HG03342 (cell line): ENCODE measurements around the gene IFNA13.
A peak's percentile ranks its signal among the peaks of the same experiment; 100 is the strongest.
"Not testable (repeated sequence)": the region's sequence is repeated elsewhere in the genome, so short reads cannot be mapped to it uniquely, and the experiment has no call there.

Experiments
- ATAC-seq: cut with Tn5 transposase; IDR thresholded peaks from one replicate; pipeline ENCODE4 v1.9.1; 2021; ENCODE audit warnings: mild to moderate bottlenecking, moderate library complexity; ENCODE audit not compliant: unreplicated experiment

Gene IFNA13

DNA sequence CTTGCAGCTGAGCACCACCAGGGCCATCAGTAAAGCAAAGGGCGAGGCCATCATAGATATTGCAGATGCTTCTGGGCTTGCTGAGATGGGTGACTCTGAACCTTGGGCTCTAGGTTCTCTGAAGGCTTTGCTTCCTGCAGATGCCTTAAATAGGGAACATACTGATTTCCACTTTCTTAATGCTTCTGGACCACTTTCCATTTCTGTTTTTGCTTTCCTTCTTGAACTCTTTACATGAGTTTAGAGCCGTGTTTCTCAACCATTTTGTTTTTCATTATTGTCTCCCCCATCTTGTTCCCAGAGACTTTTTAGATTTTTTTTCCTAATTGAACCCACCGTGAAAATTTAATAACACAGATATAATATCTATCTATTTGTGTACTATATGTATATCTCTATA is at the start of gene IFNA13:
TSS of gene IFNA13 (minus strand) at position 101 of the 400 bp plus-strand sequence. CDS start at position 54, 47 bp downstream.
- ATAC-seq: no peak

GRCh38 chr9:21415493-21416267 is 47.8 kb upstream of the IFNA13 start:
- ATAC-seq: no peak

- no peak for ATAC-seq
Observed at GRCh38 chr9:21414220-21414940, 46.5 kb upstream of the IFNA13 start.

DNA sequence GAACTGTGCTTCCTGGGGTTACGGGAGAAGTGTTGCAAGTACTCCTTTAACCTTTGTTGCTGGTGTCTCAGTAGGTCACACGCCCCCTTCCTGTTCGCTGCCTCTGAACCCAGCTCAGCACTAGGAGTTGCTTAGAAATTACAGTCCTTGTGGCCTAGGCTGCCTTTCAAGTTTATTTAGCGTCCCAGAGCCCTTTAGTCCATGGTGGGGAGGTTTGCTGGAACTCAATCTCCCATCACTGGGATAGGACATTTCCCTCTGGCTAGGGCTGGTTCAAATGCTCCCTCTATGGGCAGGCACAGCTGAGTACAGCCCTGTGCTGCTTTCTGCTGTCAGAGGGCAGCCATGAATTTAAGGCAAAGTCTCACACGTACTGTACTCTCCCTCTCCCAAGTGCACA is 45.8 kb upstream of the IFNA13 start:
- ATAC-seq: no peak

GRCh38 chr9:21413151-21413550 is 45.3 kb upstream of the IFNA13 start:
- no peak for ATAC-seq

DNA sequence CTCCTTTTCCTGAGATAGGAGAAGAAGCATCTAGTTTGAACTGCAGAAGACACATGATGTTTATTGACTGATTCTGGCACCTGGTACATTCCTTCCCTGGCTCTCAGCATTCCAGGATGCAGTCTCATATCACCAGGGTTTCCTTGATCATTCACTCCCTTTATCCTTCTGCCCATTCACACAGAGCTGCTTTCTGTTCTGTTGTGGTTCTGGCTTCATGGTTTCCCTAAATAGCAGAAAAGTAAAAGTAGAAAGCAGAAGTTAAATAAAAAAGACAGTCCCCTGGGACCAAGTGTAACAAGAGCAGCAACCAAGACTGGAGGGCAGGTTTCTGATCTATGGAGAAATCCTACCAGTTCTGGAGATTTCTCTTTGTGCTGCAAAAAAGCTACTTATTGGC is 44.2 kb upstream of the IFNA13 start:
- peak; percentile 77 for ATAC-seq

DNA sequence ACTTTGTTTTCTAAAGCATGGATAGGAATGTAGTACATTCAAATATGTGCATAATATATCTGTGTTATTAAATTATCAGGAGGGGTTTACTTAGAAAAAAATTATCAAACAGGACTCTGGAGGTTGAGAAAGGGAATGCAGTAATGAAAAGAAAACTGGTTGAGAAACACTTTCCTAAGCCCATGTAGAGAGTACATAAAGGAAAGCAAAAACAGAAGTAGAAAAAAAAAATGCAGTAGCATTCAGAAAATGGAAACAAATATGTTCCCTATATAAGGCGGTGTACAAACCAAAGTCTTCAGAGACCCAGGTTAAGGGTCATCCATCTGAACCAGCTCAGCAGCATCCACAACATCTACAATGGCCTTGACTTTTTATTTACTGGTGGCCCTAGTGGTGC is 41.0 kb upstream of the IFNA13 start, which contains the start of gene IFNA8:
TSS of gene IFNA8 (plus strand) at position 301 of the 400 bp plus-strand sequence. CDS start at position 361, 60 bp downstream.
- ATAC-seq: no peak

GRCh38 chr9:21404146-21404545 is 36.3 kb upstream of the IFNA13 start:
- no peak for ATAC-seq

GRCh38 chr9:21402386-21403251 is 34.8 kb upstream of the IFNA13 start:
- ATAC-seq: peak; percentile 62

DNA sequence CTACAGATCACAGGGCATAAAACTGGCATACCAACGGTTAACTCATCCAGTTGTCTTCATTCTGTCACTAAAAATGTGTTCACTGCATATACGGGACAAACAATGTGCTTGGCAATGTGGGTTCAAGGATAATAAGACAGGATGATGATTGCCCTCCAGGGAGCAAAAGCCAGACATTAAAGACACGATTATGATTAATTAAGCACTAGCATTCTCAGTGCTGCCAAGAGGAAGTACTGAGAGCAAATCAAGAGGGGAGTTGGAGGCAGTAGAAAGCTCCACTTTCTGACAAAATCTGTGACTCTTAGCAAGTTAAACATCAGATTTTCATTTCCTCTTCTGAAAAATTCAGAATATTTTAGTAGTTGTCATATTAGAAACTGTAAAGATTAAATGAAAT is 32.1 kb upstream of the IFNA13 start:
- ATAC-seq: no peak

GRCh38 chr9:21398955-21399489 is 31.2 kb upstream of the IFNA13 start:
- ATAC-seq: no peak

DNA sequence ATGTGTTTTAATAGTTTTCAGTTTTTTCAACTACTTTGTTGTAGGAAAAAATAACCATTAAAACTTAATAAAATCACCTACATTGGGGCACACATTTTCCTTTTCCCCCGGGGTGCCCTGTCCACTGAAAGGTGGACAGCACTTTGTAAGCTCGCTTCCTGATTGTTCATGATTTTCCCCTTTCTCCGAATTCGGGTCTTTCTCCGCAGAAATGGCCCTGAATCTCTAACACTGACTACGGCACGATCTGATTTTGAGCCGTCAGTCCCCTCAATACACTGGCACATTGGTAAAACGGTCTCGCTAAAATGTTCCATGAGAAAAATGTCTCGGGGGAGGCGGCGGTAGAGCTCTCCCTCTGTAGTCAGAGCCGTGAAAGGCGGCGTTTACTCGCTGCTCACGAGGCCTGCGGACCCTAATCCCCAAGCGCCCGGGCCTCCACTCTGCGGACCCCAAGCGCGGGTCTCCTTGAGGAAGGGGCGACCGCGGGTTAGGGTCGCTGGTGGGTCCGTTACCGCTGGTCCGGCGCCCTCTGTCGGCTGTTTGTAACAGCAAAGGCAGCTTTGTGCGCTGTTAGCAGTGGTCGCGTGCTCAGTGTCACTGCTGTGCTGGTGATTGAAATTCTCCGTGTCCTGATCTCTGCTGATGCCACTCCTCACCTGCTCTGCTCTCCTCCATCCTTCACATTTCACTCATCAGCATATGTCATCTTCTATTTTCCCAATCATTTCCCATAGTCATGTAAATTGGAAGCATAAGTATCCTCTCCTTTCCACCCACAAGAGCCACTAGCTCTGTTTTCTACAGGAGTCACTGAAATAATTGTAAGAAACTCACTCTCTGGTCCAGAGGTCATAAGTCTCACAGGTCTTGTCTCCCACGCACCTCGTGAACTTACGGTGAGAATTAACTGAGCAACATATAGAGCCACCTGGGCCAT is 28.2 kb upstream of the IFNA13 start:
- peak; percentile 64 for ATAC-seq

- peak; percentile 93 for ATAC-seq
Observed at GRCh38 chr9:21392270-21392669, 24.4 kb upstream of the IFNA13 start.

GRCh38 chr9:21385131-21385670 is 17.3 kb upstream of the IFNA13 start, which contains the start of gene IFNA2:
Gene IFNA2 (minus strand): TSS chr9:21385398. CDS start chr9:21385329, 69 bp downstream.
- ATAC-seq: no peak

- ATAC-seq: no peak
Observed at GRCh38 chr9:21383627-21384026, 15.8 kb upstream of the IFNA13 start.

DNA sequence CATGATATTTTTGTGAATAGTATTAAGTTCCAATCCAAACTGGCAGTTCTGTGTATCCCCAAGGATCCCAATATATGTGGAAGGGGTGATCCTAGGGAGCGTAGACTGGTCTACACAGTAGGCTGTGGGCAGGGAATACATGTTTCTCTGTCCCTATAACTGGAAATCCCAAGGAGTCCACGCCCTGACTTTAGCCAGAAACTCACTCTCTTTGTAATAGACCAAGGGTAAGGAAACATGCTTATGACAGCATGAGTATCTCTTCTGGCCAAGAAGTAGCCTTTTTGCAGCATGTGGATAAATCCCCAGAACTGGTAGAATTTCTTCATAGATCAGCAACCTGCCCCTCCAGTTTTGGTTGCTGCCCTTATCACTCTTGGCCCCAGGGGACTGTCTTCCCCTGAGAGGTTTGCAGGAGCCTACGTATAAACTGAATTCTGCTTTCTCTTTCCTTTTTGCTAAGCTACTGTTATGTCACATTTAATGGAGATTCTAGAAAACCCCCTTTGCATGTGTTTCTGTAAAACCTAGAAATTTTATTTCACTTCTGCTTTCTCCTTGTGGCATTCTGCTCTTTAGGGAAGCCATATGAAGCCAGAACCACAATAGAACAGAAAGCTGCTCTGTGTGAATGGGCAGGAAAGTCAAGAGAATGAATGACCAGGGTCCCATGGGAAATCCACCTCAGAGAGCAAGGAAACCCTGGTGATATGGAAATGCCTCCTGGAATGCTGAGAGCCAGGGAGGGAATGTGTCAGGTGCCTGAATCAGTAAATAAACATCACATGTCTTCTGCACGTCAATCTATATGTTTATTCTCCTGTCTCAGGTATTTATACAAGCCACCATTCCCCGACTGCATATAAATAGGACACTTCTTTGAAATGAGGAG is 13.8 kb upstream of the IFNA13 start:
- peak; percentile 96 for ATAC-seq

GRCh38 chr9:21371467-21371866 is 3.6 kb upstream of the IFNA13 start:
- not testable (repeated sequence) for ATAC-seq

DNA sequence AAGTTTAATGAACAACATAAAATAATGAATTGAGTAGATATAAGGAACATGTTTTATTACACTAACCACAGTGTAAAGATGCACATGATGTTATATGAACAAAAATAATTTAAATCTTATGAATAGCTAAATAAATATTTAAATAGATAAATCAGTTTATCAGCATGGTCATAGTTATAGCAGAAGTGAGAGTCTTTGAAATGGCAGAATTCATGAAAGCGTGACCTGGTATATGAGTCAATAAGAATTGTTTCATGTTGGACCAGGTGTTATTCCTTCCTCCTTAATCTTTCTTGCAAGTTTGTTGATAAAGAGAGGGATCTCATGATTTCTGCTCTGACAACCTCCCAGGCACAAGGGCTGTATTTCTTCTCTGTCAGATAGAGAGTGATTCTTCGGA is 688 bp downstream of the IFNA13 start:
- ATAC-seq: peak; percentile 98
